Activated naive CD4-positive, alpha-beta T cell treated with anti-CD3 and anti-CD28 coated beads, Interleukin-2, amount 10 ng/mL, durations not matched to agents 7 days and 5 days (primary cell): Measurements from ENCODE around the gene MTERF4.
"Not testable (repeated sequence)": the region's sequence is repeated elsewhere in the genome, so short reads cannot be mapped to it uniquely, and the experiment has no call there.

Experiments
- CTCF ChIA-PET: fragments of 350-600 bp; sonication (Branson Sonifier 250); formaldehyde crosslinking; loops from one replicate; lab custom pipeline; 2021; ENCODE audit warnings: antibody characterized with exemption; lab: Charles Lee
- DNase-seq: peaks from one replicate; pipeline ENCODE4 v3.0.0-alpha.2; 2020
- H3K27ac Mint-ChIP-seq: one replicate; pipeline ENCODE4 v1.8.0; 2021; ENCODE audit warnings: mild to moderate bottlenecking, moderate library complexity, mixed read lengths
- H3K27me3 Mint-ChIP-seq: one replicate; pipeline ENCODE4 v1.8.0; 2021; ENCODE audit warnings: mild to moderate bottlenecking, mixed read lengths
- H3K36me3 Mint-ChIP-seq: one replicate; pipeline ENCODE4 v1.8.0; 2021; ENCODE audit warnings: mixed read lengths
- H3K4me1 Mint-ChIP-seq: one replicate; pipeline ENCODE4 v1.8.0; 2021; ENCODE audit warnings: mixed read lengths
- H3K4me3 Mint-ChIP-seq: one replicate; pipeline ENCODE4 v1.8.0; 2021; ENCODE audit warnings: mild to moderate bottlenecking, moderate library complexity, mixed read lengths
- H3K9me3 Mint-ChIP-seq: one replicate; pipeline ENCODE4 v1.8.0; 2021; ENCODE audit warnings: mixed read lengths

MTERF4 gene

GRCh38 chr2:241112046-241112445 is 10.0 kb upstream of the MTERF4 start:
- Mint-ChIP-seq H3K4me1 (peaks cover 53% of the 10 kb centered on the region), H3K9me3 (no peaks in the 10 kb centered on the region)

GRCh38 chr2:241111440-241111805 is 9.3 kb upstream of the MTERF4 start:
- peak; percentile 19 for DNase-seq
- no peaks in the 10 kb centered on the region for H3K27me3 Mint-ChIP-seq
- peak overlapping the region; percentile 53 for H3K4me3 Mint-ChIP-seq
- peak overlapping the region; percentile 86 for H3K27ac Mint-ChIP-seq
- peaks cover 52% of the 10 kb centered on the region for H3K36me3 Mint-ChIP-seq
- CTCF ChIA-PET = no interaction called here
- peaks cover 53% of the 10 kb centered on the region for H3K4me1 Mint-ChIP-seq
- no peaks in the 10 kb centered on the region for H3K9me3 Mint-ChIP-seq

More at GRCh38 chr2:241112046-241112445, 10.0 kb upstream of the MTERF4 start:
- CTCF ChIA-PET = no interaction called here
- DNase-seq = peak; percentile 18
- Mint-ChIP-seq H3K27me3 (no peaks in the 10 kb centered on the region), H3K27ac (peak overlapping the region; percentile 86), H3K4me3 (peak overlapping the region; percentile 47), H3K36me3 (peaks cover 50% of the 10 kb centered on the region)

GRCh38 chr2:241110607-241111439 is 8.7 kb upstream of the MTERF4 start:
- DNase-seq = no peak
- Mint-ChIP-seq H3K36me3 (peaks cover 53% of the 10 kb centered on the region), H3K4me3 (peak overlapping the region; percentile 53), H3K27ac (peak overlapping the region; percentile 93), H3K9me3 (no peaks in the 10 kb centered on the region), H3K4me1 (peaks cover 55% of the 10 kb centered on the region), H3K27me3 (no peaks in the 10 kb centered on the region)
- CTCF ChIA-PET = no interaction called here

- H3K4me1 Mint-ChIP-seq = peaks cover 56% of the 10 kb centered on the region
- CTCF ChIA-PET = no interaction called here
- H3K27ac Mint-ChIP-seq = peak overlapping the region; percentile 93
- H3K36me3 Mint-ChIP-seq = peaks cover 50% of the 10 kb centered on the region
- no peaks in the 10 kb centered on the region for H3K27me3 Mint-ChIP-seq
- no peaks in the 10 kb centered on the region for H3K9me3 Mint-ChIP-seq
- peak overlapping the region; percentile 47 for H3K4me3 Mint-ChIP-seq
- no peak for DNase-seq
Observed at GRCh38 chr2:241110089-241110606, 8.1 kb upstream of the MTERF4 start.

GRCh38 chr2:241109210-241110088 is 7.4 kb upstream of the MTERF4 start:
- H3K9me3 Mint-ChIP-seq = no peaks in the 10 kb centered on the region
- peak overlapping the region; percentile 47 for H3K4me3 Mint-ChIP-seq
- CTCF ChIA-PET = no interaction called here
- no peak for DNase-seq
- peak overlapping the region; percentile 93 for H3K27ac Mint-ChIP-seq
- H3K4me1 Mint-ChIP-seq = peaks cover 56% of the 10 kb centered on the region
- peaks cover 43% of the 10 kb centered on the region for H3K36me3 Mint-ChIP-seq
- H3K27me3 Mint-ChIP-seq = no peaks in the 10 kb centered on the region

GRCh38 chr2:241108271-241109209 is 6.5 kb upstream of the MTERF4 start:
- no peaks in the 10 kb centered on the region for H3K27me3 Mint-ChIP-seq
- H3K36me3 Mint-ChIP-seq = peaks cover 41% of the 10 kb centered on the region
- H3K4me1 Mint-ChIP-seq = peaks cover 61% of the 10 kb centered on the region
- CTCF ChIA-PET = no interaction called here
- peak; percentile 57 for DNase-seq
- no peaks in the 10 kb centered on the region for H3K9me3 Mint-ChIP-seq
- H3K27ac Mint-ChIP-seq = peak overlapping the region; percentile 93
- H3K4me3 Mint-ChIP-seq = peak overlapping the region; percentile 44

GRCh38 chr2:241107031-241107783 is 5.1 kb upstream of the MTERF4 start:
- no peak overlapping the region for H3K4me3 Mint-ChIP-seq
- H3K36me3 Mint-ChIP-seq = peaks cover 43% of the 10 kb centered on the region
- CTCF ChIA-PET = no interaction called here
- no peaks in the 10 kb centered on the region for H3K9me3 Mint-ChIP-seq
- peaks cover 65% of the 10 kb centered on the region for H3K4me1 Mint-ChIP-seq
- H3K27ac Mint-ChIP-seq = peak overlapping the region; percentile 93
- no peaks in the 10 kb centered on the region for H3K27me3 Mint-ChIP-seq
- no peak for DNase-seq

GRCh38 chr2:241105641-241106040 is 3.6 kb upstream of the MTERF4 start:
- Mint-ChIP-seq H3K27ac (peak overlapping the region; percentile 52), H3K36me3 (peaks cover 37% of the 10 kb centered on the region), H3K4me1 (peaks cover 61% of the 10 kb centered on the region), H3K9me3 (no peaks in the 10 kb centered on the region), H3K4me3 (no peak overlapping the region), H3K27me3 (no peaks in the 10 kb centered on the region)
- DNase-seq = no peak
- CTCF ChIA-PET = no interaction called here

- H3K4me3 Mint-ChIP-seq, CTCF ChIA-PET, DNase-seq, H3K27ac Mint-ChIP-seq, H3K27me3 Mint-ChIP-seq, H3K9me3 Mint-ChIP-seq: not testable (repeated sequence)
- peaks cover 35% of the 10 kb centered on the region for H3K36me3 Mint-ChIP-seq
- peaks cover 63% of the 10 kb centered on the region for H3K4me1 Mint-ChIP-seq
Observed at GRCh38 chr2:241104611-241105010, 2.5 kb upstream of the MTERF4 start.

GRCh38 chr2:241103176-241103595 is 1.1 kb upstream of the MTERF4 start:
- DNase-seq = no peak
- Mint-ChIP-seq H3K36me3 (peaks cover 40% of the 10 kb centered on the region), H3K27ac (peak overlapping the region; percentile 98), H3K9me3 (no peaks in the 10 kb centered on the region), H3K4me3 (peak overlapping the region; percentile 97), H3K4me1 (peaks cover 61% of the 10 kb centered on the region), H3K27me3 (no peaks in the 10 kb centered on the region)
- CTCF ChIA-PET = no interaction called here

GRCh38 chr2:241099246-241099645 is 2.8 kb downstream of the MTERF4 start:
- no peaks in the 10 kb centered on the region for H3K9me3 Mint-ChIP-seq
- H3K4me3 Mint-ChIP-seq = no peak overlapping the region
- H3K27me3 Mint-ChIP-seq = no peaks in the 10 kb centered on the region
- no peak for DNase-seq
- no peak overlapping the region for H3K27ac Mint-ChIP-seq
- H3K36me3 Mint-ChIP-seq = peaks cover 60% of the 10 kb centered on the region
- CTCF ChIA-PET = interaction anchor here (2.2 kb wide), 1 partner anchor 21 kb away, joined by 5 read pairs; no protein-coding TSS in a partner anchor
- H3K4me1 Mint-ChIP-seq = peaks cover 82% of the 10 kb centered on the region

- CTCF ChIA-PET = no interaction called here
- peaks cover 65% of the 10 kb centered on the region for H3K4me1 Mint-ChIP-seq
- peak overlapping the region; percentile 15 for H3K27ac Mint-ChIP-seq
- H3K4me3 Mint-ChIP-seq = no peak overlapping the region
- H3K27me3 Mint-ChIP-seq = no peaks in the 10 kb centered on the region
- H3K36me3 Mint-ChIP-seq = peaks cover 62% of the 10 kb centered on the region
- H3K9me3 Mint-ChIP-seq = no peaks in the 10 kb centered on the region
- DNase-seq = no peak
Observed at GRCh38 chr2:241096979-241097378, 5.1 kb downstream of the MTERF4 start.
